ENCODE measurements around the gene CRBN. TPM values are rescaled to one million over a fixed set of nuclear protein-coding genes. Genes with fewer than 3 reads are reported as not detected.

Gene CRBN
- total RNA-seq, 2 experiments from 2014 or later: 35.2 to 40.2 TPM

Other genes starting within 250 kb of the CRBN start
- under 1 TPM; 0.34 to 0.38 TPM for gene IL5RA, start 69.3 kb downstream of the CRBN start, total RNA-seq
- gene TRNT1, start 52.8 kb downstream of the CRBN start, total RNA-seq: 10 to 100 TPM; 56.5 to 58.9 TPM

Data from activated CD8-positive, alpha-beta memory T cell treated with anti-CD3 and anti-CD28 coated beads for 36 hours (primary cell).